Erythroblast (primary cell): ENCODE data around the gene APBB1IP.

ENCODE experiments used
- DNase-seq, 2 experiments: peaks; one replicate each; lab custom pipeline; 2025; lab: John Stamatoyannopoulos, UW
- GATA1 ChIP-seq: IDR thresholded peaks from 2 replicates; pipeline ENCODE4 v1.6.1; 2011; ENCODE audit warnings: low read depth, mild to moderate bottlenecking, control low read depth, low read length, moderate library complexity
- POLR2A ChIP-seq: IDR thresholded peaks from 2 replicates; pipeline ENCODE4 v1.6.1; 2011; ENCODE audit warnings: mild to moderate bottlenecking, low read length

Gene APBB1IP

DNA sequence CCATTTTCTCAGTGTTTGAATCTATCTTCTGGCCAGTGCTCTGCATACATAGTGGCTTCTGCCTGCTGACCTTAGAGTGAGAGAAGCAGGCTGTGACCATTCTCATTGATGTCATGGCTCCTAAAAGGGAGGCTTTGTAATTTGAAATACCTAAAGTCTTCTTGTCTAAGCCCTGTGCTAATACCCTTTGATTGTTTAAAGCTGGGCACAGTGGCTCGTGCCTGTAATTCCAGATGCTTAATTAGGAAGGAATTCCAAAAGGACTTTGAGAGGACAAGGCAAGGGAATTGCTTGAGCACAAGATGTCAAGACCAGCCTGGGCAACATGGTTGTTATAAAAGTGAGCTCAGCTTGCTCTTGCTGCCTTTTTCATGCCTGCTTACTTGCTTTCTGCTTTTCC, 81.7 kb downstream of the APBB1IP start:
- no peak for TF ChIP-seq GATA1
- no peak for TF ChIP-seq POLR2A
- DNase-seq: no peak

- no peak for TF ChIP-seq POLR2A
- TF ChIP-seq GATA1: no peak
- DNase-seq: no peak
Observed at GRCh38 chr10:26520575-26520974, 82.4 kb downstream of the APBB1IP start.

DNA sequence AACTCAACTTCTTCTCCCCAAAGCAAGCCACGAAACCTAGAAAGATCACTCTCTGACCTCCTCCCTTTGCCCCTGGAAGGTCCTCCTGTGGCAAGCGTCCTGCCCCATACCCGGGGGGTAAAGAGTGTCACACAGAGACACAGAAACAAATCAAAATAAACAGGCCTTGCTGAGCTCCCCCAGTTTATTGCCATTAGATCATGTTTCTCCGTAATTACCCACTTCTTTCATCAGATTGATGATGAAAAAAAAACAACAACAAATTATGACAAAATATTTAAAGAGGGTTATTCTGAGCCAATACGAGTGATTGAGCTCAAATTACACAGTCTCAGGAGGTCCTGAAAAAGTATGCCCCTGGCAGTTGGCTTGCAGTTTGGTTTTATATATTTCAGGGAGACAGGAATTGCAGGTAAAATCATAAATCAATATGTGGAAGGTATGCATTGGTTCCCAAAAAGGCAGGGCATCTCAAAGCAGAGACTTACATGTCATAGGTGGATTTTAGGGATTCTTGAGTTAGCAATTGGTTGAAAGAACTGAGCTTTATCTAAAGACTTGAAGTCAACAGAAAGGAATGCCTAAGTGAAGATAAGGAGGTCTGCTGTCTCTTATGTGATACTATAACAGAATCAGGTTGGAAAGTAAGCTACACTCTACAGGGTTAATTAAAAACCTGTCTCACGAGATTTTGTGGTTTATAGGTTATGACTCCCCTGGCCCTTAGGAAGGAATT, 86.2 kb downstream of the APBB1IP start:
- DNase-seq: peak in 1 of 2 experiments; percentile 4
- TF ChIP-seq POLR2A (no peak), GATA1 (no peak)

DNA sequence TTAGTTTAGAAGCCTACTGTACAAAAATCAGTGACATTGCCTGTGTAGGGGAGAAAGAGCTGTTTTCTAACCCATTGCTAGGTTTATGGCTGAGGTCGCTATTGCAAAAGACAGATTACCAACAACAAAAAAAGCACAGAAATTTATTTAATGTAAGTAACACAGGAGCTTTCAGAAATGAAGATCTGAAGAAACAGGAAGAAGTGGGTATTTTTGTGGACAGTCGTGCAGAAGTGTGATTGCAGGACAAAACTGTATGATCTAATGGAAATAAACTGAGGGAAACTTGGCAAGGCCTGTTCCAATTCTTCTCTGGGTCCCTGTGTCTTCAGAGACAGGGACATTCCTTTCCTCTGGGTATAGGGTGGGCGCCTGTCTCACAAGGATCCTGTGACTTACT, 87.4 kb downstream of the APBB1IP start:
- DNase-seq: no peak
- no peak for TF ChIP-seq GATA1
- TF ChIP-seq POLR2A: no peak

GRCh38 chr10:26527018-26527417, 88.9 kb downstream of the APBB1IP start:
- no peak for TF ChIP-seq GATA1
- TF ChIP-seq POLR2A: no peak
- DNase-seq: no peak

DNA sequence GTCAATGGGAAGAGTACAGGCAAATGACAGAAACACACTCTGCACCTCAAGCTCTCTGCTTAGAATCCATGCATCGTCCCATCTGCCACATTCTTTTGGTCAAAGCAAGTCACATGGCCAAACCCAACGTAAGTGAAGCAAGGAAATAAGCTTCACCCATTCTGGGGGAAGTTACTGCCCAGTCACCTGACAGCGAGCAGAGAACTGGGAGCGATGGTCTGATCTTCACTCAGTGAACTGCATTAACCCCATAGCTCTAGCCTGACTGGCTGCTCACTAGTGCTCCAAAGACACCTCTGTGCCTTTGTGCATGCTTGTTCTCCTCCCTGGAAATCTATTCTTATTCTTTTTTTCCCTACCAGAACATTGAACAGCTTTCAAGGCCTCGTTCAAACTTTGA, 89.9 kb downstream of the APBB1IP start:
- no peak for TF ChIP-seq POLR2A
- TF ChIP-seq GATA1: no peak
- DNase-seq: no peak

GRCh38 chr10:26528715-26529393, 90.7 kb downstream of the APBB1IP start:
- TF ChIP-seq GATA1: no peak
- no peak for TF ChIP-seq POLR2A
- DNase-seq: no peak

DNA sequence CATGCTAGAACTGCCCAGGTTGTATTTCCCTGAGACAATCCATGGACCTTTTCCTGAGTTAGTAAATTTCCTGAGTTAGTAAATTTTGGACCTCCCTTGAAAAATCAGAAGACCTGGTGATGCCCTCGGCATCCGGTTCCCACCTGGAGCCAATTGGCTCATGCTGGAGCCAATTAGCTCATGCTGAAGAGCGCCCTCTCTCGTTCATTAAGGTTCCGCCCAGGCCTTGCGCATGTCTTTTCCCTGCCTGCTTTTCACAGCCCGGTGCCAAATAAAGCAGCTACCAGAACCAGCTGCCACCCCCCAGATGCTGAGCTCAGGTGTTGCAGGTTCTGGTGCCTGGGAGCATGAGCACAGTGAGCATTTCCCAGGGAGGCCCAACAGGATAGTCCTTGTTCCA, 96.2 kb downstream of the APBB1IP start:
- DNase-seq: peak; percentile 4 to 6
- TF ChIP-seq GATA1 (no peak), POLR2A (no peak)

GRCh38 chr10:26540601-26541000, 102.5 kb downstream of the APBB1IP start:
- TF ChIP-seq GATA1 (no peak), POLR2A (no peak)

DNA sequence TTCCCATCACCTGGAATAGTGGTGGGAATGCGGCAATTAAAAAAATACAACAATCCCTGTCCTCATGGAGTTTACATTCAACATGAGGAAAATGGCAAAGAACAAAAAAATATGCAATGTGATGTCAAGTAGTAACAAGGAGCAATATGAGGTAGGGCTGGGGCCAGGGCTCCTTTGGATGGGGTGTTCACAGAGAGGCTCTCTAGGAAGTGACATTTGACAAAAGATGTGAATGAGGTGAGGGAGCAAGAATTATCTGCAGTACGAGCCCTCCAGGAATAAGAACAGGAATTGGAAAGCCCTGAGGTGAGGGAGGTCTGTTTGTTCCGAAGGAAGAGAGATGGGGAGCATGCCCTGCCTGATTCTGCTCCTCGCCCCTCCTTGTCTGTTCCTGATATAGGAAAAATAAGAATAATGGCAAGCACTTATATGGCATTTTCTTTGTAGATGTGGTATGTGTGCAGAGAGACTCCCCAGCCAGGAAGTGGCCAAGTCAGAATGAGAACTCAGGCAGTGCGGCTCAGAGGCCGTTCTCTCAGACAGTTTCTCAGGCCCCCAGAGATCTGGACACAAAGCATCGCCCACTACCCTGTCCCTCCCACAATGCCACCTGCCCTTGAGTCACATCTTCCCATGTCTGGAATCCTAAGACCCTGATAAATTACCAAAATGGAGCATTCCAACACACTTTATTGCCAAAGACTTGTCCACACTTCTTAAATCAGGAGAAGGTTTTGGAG, 105.6 kb downstream of the APBB1IP start:
- no peak for DNase-seq
- TF ChIP-seq GATA1 (no peak), POLR2A (no peak)

More at GRCh38 chr10:26540601-26541000, 102.5 kb downstream of the APBB1IP start:
- DNase-seq: no peak

DNA sequence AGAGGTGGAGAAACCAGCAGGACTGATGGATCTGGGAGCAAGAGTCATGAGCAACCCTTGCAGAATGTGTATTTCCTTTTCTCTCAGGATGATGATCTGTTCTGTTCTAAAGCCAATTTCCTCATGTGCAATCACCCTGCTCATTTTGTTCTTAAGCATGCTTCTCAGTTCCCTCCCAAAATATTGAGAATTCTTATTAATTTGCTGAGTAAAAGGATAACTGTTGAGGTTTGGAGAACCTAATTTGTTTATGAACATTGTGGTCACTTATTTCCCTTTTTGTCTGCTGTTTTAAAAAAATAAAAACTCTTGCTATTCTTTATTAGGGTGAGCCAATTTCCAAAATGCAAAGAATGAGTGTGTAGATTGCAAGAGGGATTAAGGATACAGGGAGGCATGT, 106.8 kb downstream of the APBB1IP start:
- TF ChIP-seq GATA1 (no peak), POLR2A (no peak)
- DNase-seq: no peak

- TF ChIP-seq GATA1: no peak
- TF ChIP-seq POLR2A: no peak
- DNase-seq: no peak
Observed at GRCh38 chr10:26550774-26551526, 112.8 kb downstream of the APBB1IP start.

GRCh38 chr10:26554246-26554645, 116.1 kb downstream of the APBB1IP start:
- DNase-seq: no peak
- TF ChIP-seq GATA1 (no peak), POLR2A (no peak)
